DND-41 (cell line): ENCODE results near the gene ELL2.

Source experiments
- ATAC-seq: fragments of 200-7000 bp; cut with Tn5 transposase; 3 replicates; pipeline ENCODE4 v1.9.1; 2021; ENCODE audit warnings: low read depth; ENCODE audit not compliant: insufficient read depth
- DNase-seq: peaks from one replicate; pipeline ENCODE4 v3.0.0-alpha.2; 2020
- H2AFZ ChIP-seq: 2 replicates; pipeline ENCODE4 v1.6.0; 2012; ENCODE audit warnings: low read depth, low read length
- H3K27ac ChIP-seq: 2 replicates; pipeline ENCODE4 v1.5.1; 2012; ENCODE audit warnings: low read length, inconsistent platforms
- H3K27me3 ChIP-seq: fragments of 200-600 bp; sonication (generic); 2 replicates; pipeline ENCODE4 v1.6.0; 2012; ENCODE audit warnings: low read length, mild to moderate bottlenecking, inconsistent platforms; ENCODE audit not compliant: insufficient read depth, poor library complexity
- H3K36me3 ChIP-seq: 2 replicates; pipeline ENCODE4 v1.5.1; 2012; ENCODE audit warnings: low read length, inconsistent platforms; ENCODE audit not compliant: insufficient read depth
- H3K4me1 ChIP-seq: 2 replicates; pipeline ENCODE4 v1.5.1; 2012; ENCODE audit warnings: mild to moderate bottlenecking, low read length; ENCODE audit not compliant: insufficient read depth
- H3K4me2 ChIP-seq: 2 replicates; pipeline ENCODE4 v1.6.0; 2012; ENCODE audit warnings: mild to moderate bottlenecking, moderate library complexity, low read length, inconsistent platforms; ENCODE audit not compliant: insufficient read depth
- H3K4me3 ChIP-seq, 2 experiments: fragments of 200-600 bp in 1 of 2; shearing (Covaris generic) in 1 of 2; 2 replicates each; pipeline ENCODE4 v1.5.1; 2012 to 2016; ENCODE audit warnings: inconsistent platforms in 2 of 2, low read length in 2 of 2, mild to moderate bottlenecking in 2 of 2, low read depth in 1 of 2, moderate library complexity in 1 of 2
- H3K79me2 ChIP-seq: 2 replicates; pipeline ENCODE4 v1.6.0; 2012; ENCODE audit warnings: low read length, inconsistent platforms; ENCODE audit not compliant: insufficient read depth
- H3K9ac ChIP-seq: 2 replicates; pipeline ENCODE4 v1.6.0; 2012; ENCODE audit warnings: low read depth, mild to moderate bottlenecking, inconsistent platforms, low read length, moderate library complexity
- H3K9me3 ChIP-seq: 2 replicates; pipeline ENCODE4 v1.5.1; 2012; ENCODE audit warnings: low read length, moderate library complexity, mild to moderate bottlenecking, inconsistent platforms; ENCODE audit not compliant: insufficient read depth, severe bottlenecking
- H4K20me1 ChIP-seq: 2 replicates; pipeline ENCODE4 v1.6.0; 2012; ENCODE audit warnings: low read length; ENCODE audit not compliant: insufficient read depth
- CTCF ChIP-seq: IDR thresholded peaks from 2 replicates; pipeline ENCODE4 v1.5.1; 2012; ENCODE audit warnings: borderline replicate concordance, low read length, moderate library complexity, mild to moderate bottlenecking; ENCODE audit not compliant: poor library complexity, severe bottlenecking; ENCODE audit errors: extremely low read depth
- EZH2 ChIP-seq: IDR thresholded peaks from 3 replicates; pipeline ENCODE4 v1.6.1; 2012; ENCODE audit warnings: borderline replicate concordance, low read depth, mild to moderate bottlenecking, moderate library complexity, low read length, inconsistent platforms; ENCODE audit not compliant: severe bottlenecking

ELL2 gene

GRCh38 chr5:95900383-95900958 is 61.2 kb downstream of the ELL2 start:
- Histone ChIP-seq H3K4me2 (no peak overlapping the region), H4K20me1 (no peaks in the 10 kb centered on the region), H2AFZ (no peak overlapping the region), H3K27me3 (no peaks in the 10 kb centered on the region), H3K27ac (no peak overlapping the region), H3K79me2 (no peaks in the 10 kb centered on the region), H3K9me3 (no peaks in the 10 kb centered on the region), H3K36me3 (no peaks in the 10 kb centered on the region), H3K9ac (no peak overlapping the region), H3K4me3 (no peak overlapping the region), H3K4me1 (peaks cover 12% of the 10 kb centered on the region)
- no peak for DNase-seq
- ATAC-seq, result 0 out of 3 replicates have a peak, but pooled peaks have one; percentile 34
- TF ChIP-seq EZH2, result no peak
- no peak for TF ChIP-seq CTCF

GRCh38 chr5:95899829-95900228 is 61.8 kb downstream of the ELL2 start:
- Histone ChIP-seq H3K36me3 (no peaks in the 10 kb centered on the region), H3K79me2 (no peaks in the 10 kb centered on the region), H2AFZ (peak overlapping the region; percentile 14; the same call in 1 of the 2 replicates), H3K4me2 (no peak overlapping the region), H3K27me3 (no peaks in the 10 kb centered on the region), H3K4me1 (peaks cover 12% of the 10 kb centered on the region), H3K9ac (no peak overlapping the region), H4K20me1 (no peaks in the 10 kb centered on the region), H3K4me3 (no peak overlapping the region), H3K9me3 (no peaks in the 10 kb centered on the region), H3K27ac (no peak overlapping the region)
- DNase-seq (no peak), ATAC-seq (no peak)
- TF ChIP-seq EZH2 (no peak), CTCF (no peak)

- DNase-seq (no peak), ATAC-seq (peak; percentile 83)
- no peak overlapping the region for H3K4me2 ChIP-seq
- TF ChIP-seq CTCF, result no peak
- TF ChIP-seq EZH2, result no peak
- H2AFZ ChIP-seq, result peak overlapping the region; percentile 47; the same call in 1 of the 2 replicates
- no peak overlapping the region for H3K27ac ChIP-seq
- H3K9me3 ChIP-seq, result no peaks in the 10 kb centered on the region
- no peak overlapping the region for H3K4me3 ChIP-seq
- no peaks in the 10 kb centered on the region for H3K27me3 ChIP-seq
- peaks cover 12% of the 10 kb centered on the region for H3K4me1 ChIP-seq
- no peaks in the 10 kb centered on the region for H3K79me2 ChIP-seq
- H4K20me1 ChIP-seq, result no peaks in the 10 kb centered on the region
- H3K9ac ChIP-seq, result no peak overlapping the region
- no peaks in the 10 kb centered on the region for H3K36me3 ChIP-seq
These were observed 62.6 kb downstream of the ELL2 start for GRCh38 chr5:95899006-95899405.
